Lower leg skin (tissue), 3 donors: ENCODE measurements around the gene CEACAM19.
"Not testable (repeated sequence)": the region's sequence is repeated elsewhere in the genome, so short reads cannot be mapped to it uniquely, and the experiment has no call there.

Experiments
- POLR2A ChIP-seq, 2 donors: fragments of 450-650 bp; IDR thresholded peaks; one replicate each; pipeline ENCODE4 v1.6.1; 2016 to 2017; ENCODE audit warnings: antibody characterized with exemption in 2 of 2, mild to moderate bottlenecking in 1 of 2, moderate library complexity in 1 of 2
- TF ChIP-seq, protein P1 (sequence below), 3 donors: fragments of 450-650 bp; IDR thresholded peaks; one replicate each; pipeline ENCODE4 v1.5.1; 2016; ENCODE audit warnings: antibody characterized with exemption in 3 of 3, mild to moderate bottlenecking in 3 of 3, moderate library complexity in 2 of 3

DNA sequence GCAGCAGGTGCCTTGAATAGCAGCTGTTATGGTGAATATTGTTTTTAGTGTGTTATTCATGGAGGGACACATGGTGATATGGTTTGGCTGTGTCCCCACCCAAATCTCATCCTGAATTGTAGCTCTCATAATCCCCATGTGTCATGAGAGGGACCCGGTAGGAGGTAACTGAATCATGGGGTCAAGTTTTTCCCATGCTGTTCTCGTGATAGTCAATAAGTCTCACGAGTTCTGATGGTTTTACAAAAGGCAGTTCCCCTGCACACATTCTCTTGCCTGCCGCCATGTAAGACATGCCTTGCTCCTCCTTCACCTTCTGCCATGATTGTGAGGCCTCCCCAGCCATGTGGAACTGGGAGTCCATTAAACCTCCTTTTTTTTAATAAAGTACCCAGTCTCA lies 45.6 kb upstream of the CEACAM19 start:
- TF ChIP-seq, protein P1, sequence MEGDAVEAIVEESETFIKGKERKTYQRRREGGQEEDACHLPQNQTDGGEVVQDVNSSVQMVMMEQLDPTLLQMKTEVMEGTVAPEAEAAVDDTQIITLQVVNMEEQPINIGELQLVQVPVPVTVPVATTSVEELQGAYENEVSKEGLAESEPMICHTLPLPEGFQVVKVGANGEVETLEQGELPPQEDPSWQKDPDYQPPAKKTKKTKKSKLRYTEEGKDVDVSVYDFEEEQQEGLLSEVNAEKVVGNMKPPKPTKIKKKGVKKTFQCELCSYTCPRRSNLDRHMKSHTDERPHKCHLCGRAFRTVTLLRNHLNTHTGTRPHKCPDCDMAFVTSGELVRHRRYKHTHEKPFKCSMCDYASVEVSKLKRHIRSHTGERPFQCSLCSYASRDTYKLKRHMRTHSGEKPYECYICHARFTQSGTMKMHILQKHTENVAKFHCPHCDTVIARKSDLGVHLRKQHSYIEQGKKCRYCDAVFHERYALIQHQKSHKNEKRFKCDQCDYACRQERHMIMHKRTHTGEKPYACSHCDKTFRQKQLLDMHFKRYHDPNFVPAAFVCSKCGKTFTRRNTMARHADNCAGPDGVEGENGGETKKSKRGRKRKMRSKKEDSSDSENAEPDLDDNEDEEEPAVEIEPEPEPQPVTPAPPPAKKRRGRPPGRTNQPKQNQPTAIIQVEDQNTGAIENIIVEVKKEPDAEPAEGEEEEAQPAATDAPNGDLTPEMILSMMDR (IDR thresholded peaks at IDR 0.05), result not testable (repeated sequence)
- not testable (repeated sequence) for TF ChIP-seq POLR2A (IDR thresholded peaks at IDR 0.05)
